Subcutaneous adipose tissue (tissue), 4 donors: ENCODE results near the gene ALG5. TPM values are rescaled to one million over a fixed set of nuclear protein-coding genes. Genes with fewer than 3 reads are reported as not detected.

ENCODE experiments used
- total RNA-seq, 4 donors: library from RNA; depleted of rRNA; stranded (reverse); fragments of >200 nt; gene quantifications; one replicate each; pipeline ENCODE4 v1.1.0, GENCODE V29; 2016
- TF ChIP-seq, protein P1 (sequence below): fragments of 450-650 bp; IDR thresholded peaks from one replicate; pipeline ENCODE4 v1.5.1; 2016; ENCODE audit warnings: low read depth, mild to moderate bottlenecking, control low read depth, antibody characterized with exemption, moderate library complexity

The ALG5 gene
- total RNA-seq, 4 donors from 2014 or later = 19.6 to 54.8 (median 31.0) TPM

DNA sequence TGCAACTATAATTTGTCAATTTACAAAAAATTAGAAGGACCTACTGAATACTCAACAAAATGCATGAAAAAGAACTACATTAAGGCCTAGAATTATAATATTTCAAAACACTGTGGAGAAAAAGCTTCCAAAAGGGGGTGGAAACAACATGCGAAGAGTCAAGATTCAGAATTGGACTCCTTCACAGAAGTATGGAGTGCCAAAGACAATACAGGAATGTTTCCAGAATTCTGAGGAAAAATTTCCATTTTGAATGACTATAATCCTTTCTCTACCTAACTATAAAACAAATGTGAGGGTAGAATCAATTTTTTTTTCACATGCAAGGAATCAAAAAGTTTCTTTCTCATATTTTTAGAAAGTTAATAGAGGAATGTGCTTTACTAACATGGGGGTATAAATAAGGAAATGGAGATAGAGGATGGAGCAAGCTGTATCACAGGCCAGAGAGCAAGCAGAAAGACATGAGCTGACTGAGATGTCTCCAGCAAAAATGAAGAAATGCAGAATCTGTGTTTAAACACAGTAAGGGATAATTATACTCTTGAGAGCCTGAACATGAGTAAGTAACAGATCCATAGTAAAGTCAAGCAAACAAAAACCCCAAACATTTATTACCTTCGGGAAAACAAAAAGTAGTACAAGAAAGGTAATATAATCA lies 39.6 kb downstream of the ALG5 start:
- TF ChIP-seq, protein P1, sequence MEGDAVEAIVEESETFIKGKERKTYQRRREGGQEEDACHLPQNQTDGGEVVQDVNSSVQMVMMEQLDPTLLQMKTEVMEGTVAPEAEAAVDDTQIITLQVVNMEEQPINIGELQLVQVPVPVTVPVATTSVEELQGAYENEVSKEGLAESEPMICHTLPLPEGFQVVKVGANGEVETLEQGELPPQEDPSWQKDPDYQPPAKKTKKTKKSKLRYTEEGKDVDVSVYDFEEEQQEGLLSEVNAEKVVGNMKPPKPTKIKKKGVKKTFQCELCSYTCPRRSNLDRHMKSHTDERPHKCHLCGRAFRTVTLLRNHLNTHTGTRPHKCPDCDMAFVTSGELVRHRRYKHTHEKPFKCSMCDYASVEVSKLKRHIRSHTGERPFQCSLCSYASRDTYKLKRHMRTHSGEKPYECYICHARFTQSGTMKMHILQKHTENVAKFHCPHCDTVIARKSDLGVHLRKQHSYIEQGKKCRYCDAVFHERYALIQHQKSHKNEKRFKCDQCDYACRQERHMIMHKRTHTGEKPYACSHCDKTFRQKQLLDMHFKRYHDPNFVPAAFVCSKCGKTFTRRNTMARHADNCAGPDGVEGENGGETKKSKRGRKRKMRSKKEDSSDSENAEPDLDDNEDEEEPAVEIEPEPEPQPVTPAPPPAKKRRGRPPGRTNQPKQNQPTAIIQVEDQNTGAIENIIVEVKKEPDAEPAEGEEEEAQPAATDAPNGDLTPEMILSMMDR = no peak

DNA sequence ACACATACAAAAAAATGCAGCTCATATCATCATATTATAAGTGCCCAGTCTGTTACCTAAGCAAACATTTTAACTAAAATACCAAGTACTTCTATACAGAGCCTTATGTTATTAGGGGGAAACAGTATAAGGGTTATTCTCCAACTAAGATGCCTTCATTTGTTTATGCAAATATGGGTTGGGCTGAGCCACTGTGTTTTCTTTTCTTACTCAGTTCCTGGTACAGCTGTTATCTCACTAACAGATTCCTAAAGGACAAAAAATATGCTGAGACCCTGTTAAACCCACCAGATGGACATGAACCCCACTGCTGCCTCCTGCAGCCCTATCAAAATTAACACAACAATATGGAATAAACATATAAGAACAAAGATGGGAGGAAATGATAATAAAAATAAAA lies 44.6 kb downstream of the ALG5 start:
- TF ChIP-seq, protein P1 = no peak

DNA sequence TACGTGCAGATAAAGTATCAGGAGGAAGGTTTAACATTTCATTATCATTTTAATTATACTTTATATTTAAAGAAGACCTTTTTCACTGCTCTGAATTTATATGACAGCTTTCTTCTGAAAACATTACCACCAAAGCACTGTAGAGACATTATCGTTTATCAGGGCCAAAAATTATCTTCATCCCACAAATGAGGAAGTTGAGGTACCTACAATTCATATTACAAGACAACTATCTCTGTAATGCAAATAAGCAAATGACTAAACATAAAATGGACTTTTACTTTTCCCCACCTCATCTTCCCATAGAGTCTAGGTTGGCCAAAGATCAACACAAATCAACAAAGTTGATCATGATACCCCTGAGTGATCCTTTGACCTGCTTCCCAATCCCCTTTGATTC lies 48.2 kb downstream of the ALG5 start:
- TF ChIP-seq, protein P1 = no peak

DNA sequence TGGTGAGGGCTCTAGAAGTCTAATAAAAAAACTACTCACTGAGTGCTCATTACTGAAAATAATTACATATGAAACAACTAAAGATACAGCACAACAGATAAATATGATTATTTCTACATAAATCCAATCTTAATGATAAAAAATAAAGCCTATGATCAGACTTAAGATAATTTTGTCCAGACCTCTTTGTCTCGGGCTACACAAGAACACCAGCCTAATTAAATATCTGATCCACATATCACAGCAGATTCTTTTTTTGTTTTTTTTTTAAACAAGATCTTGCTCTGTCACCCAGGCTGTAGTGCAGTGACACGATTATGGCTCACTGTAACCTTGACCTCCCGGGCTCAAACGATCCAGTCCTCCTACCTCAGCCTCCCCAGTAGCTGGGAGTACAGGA lies 48.8 kb downstream of the ALG5 start:
- TF ChIP-seq, protein P1 = no peak

DNA sequence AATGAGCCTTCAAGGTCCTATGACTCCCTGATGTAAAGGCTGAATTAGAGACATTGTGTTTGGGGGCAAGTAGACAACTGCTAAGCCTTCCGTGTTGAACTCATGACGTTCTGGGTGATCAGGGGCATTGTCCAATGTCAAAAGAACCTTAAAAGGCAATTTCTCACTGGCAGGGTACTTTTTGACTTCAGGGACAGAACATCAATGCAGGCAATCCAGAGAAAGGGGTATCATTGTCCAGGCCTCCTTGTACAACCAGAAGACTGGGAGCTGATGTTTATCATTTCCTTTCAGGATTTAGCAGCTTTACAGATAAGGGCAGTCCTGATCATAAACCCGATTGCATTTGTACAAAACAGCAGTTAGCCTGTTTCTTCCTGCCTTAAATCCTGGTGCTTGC lies 54.1 kb downstream of the ALG5 start:
- TF ChIP-seq, protein P1 = no peak

DNA sequence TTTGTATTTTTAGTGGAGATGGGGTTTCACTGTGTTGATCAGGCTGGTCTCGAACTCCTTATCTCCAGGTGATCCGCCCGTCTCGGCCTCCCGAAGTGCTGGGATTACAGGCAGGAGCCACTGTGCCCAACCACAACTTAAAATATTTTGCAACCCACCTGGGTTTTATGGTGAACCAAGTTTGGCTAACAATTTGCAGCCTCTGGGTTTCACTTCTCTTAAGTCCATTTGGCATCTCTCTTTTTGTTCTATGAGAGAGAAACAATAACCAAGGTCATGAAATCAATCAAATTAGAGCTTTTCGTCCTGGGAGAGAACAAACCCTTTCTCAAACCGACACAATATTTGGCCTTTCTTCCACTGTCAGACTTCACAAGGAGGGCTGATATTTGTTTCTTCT lies 73.5 kb downstream of the ALG5 start:
- TF ChIP-seq, protein P1 = no peak

DNA sequence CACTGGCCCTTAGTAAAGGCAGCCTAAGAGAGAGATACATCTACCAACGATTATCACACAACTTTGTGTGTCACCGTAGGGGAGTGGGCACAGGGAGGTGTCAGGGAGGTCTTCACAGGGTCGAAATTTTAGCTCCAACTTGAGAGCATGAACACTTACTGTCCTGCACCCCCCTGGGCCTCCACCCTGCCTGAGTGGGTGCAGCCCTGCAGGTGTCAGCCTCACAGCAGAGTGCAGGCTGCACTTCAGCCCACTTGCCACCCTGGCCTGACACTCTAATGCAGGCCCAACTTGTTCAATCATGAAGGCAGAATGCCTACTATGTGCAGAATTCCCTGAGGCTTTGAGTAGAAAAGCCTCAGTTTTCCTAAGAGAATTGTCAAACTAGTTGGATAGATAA lies 75.1 kb downstream of the ALG5 start:
- TF ChIP-seq, protein P1 = no peak
